HG02884 (cell line): Measurements from ENCODE around the gene PRKAR1B.

Experiments
- ATAC-seq: cut with Tn5 transposase; IDR thresholded peaks from one replicate; pipeline ENCODE4 v1.9.1; 2021; ENCODE audit warnings: mild to moderate bottlenecking, moderate library complexity; ENCODE audit not compliant: unreplicated experiment

PRKAR1B gene

GRCh38 chr7:575425-576366, 151.4 kb downstream of the PRKAR1B start:
- ATAC-seq: no peak

DNA sequence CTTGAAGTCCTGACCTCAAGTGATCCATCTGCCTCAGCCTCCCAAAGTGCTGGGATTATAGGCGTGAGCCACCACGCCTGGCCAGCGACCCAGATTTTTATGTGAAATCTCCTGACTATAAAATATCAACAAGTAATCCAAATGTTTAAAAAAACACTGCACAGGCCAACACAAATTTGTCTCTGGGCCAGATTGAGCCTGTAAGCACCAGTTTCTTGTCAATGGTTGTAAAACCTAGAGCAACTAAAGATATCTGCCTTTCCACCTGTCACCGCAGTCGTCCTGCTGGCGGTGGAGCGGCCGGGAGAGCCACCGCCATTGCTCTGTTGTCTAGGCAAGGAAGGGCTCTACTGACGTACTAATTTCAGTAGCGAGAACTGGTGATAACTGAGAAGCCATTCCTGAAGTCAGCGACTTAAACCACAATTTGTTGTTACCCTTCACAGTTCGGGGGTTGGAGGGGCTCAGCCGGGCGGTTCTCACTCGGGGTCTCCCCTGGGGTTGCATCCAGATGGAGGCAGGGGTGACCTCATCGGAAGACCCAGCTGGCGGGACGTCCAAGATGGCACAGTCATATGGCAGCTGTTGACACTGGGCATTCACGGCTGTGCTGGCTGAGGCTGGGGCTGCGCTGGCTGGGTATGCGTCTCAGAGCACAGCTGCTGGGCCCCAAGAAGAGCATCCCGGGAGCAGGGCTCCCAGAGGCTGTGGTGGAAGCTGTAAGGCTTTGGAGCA, 152.3 kb downstream of the PRKAR1B start:
- no peak for ATAC-seq

GRCh38 chr7:573933-574381, 153.1 kb downstream of the PRKAR1B start:
- ATAC-seq: no peak

DNA sequence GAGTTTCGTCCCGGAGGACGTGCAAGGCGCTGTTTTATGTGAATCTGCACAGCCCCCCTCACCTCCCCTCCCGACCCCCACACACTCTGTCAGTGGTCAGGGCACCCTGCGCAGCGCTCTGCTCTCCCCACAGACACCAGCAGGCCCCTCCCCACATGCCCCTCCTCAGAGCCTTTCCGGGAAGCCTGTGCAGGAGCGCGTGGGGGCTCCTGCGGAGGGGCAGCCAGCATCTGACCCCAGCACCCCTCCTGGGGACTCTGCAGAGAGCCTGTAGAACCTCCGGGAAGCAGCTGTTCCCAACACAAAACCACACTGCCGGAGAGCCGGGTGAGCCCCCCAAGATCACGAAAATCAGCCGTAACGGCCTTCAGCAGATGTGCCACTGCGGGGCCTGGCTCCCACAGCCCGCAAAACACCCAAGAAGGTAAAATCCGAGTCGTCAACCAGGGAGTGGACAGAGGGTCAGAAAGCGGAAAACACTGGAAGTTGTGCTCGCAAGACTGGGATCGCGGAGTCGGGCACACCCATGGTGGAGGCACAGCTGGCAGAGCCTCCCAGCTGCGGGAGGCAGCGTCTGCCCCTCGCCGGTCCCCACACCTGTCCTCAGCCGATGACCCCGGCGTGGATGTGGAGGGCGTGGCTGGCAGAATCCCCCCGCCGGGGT, 153.7 kb downstream of the PRKAR1B start:
- no peak for ATAC-seq

DNA sequence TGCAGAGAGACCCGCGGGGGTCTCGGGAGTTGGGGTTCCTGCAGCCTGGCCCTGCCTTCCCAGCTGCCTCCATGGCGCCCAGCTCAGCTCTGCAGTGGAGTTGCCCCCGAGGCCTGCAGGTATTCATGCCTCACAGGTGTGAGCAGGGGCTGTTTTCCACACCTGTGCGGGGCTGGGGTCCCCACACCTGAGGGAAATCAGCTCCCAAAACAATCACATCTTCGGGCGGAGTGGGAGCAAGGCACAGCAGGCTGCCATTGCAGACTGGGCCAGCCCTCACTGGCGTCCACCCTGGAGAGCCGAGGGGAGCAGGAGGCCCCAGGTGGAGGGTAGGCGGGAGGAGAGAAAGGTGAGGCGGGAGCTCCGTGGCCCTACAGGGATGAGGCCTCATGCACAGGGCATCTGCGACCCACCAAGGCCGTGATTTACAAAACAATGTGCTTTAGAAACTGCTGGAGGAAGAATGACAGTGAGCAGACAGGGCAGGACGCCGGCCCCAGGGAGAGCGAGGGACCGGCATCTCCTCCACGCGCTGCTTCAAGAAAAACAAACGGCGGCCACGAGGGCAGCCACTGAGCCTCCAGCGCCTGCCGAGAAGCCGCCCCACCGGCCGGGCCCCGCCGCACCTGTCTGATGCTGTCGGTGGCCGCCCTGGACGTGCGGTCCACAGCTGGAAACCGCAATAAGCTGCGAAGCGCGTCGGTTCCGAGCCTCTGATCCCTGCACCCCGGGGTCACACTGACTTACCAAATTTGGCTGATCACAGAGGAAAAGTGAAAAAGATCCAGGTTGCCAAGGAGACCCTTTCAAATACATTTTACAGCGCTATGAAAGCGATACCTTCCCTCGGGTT, 154.4 kb downstream of the PRKAR1B start:
- ATAC-seq: no peak

DNA sequence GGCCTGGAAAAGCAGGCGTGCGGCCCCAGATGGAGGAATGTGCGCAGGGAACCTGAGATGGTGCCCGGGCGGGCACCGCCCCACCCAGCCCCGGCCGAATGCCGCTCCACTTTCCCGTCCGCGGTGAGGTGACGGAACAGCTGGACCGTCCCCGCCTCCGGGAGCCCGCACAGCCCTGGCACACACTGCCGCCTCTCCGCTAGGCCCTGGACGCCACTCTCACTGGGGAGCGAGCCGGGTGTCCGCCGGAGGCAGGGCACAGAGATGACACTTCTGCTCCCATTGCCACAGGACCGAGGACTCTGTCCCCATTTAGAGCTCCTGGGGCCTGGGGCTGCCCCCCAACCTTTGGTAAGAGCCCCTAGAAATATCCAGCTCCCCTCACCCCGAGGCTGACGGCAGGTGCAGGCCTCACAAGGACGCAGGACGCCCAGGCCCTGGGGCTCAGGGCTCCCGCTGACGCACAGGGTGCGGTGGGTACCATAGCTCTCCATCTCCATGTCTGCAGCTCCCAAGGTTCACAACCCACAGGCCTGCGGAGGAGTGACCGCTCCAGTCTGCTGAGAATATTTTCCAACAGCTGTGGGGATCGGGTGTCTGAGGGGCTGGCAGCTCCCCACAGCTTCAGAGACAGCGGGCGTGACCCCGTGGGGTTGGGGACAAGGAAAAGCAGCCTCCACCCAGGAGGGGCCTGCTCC, 155.2 kb downstream of the PRKAR1B start:
- ATAC-seq: no peak

DNA sequence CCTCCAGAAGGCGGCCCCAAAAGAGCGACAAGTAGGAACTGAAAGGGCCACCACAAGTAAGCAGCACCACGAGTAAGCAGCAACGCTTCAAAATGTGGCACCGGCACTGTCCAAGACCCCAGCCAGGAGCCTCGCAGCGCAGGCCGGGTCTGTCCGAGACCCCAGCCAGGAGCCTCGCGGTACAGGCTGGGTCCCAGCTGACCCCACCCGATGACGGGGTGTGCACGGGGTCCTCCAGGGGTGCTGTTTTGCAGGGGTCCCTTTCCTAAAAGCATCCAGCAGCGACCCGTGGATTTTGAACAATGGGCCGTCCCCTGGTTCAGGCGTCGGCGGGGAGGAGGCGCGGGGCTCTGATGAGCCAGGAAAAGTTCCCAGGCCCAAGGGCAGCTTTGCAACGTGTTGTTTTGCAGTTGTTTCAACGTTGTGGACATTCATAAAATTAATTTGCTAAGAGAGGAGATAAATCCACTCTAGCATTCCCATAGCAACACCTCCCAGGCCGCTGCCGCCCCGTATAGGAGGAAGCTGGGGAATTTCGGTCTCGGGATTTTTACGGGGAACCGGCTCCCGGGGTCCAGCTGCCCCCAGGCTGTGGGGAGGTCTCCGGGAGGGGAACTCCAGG, 155.9 kb downstream of the PRKAR1B start:
- ATAC-seq: no peak

DNA sequence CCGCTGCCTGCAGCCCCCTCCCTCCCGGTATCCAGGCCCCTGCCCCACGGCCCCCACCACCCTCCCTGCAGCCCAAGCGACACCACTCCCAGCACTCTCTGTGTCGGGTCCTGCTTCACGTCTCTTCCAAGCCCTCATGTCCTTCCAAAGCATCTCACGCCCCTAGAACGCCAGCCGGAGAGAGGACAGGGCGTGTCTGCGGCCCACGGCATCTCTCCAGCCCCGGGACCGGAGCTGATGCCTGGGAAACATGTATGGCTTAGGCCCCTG, 156.3 kb downstream of the PRKAR1B start:
- no peak for ATAC-seq

DNA sequence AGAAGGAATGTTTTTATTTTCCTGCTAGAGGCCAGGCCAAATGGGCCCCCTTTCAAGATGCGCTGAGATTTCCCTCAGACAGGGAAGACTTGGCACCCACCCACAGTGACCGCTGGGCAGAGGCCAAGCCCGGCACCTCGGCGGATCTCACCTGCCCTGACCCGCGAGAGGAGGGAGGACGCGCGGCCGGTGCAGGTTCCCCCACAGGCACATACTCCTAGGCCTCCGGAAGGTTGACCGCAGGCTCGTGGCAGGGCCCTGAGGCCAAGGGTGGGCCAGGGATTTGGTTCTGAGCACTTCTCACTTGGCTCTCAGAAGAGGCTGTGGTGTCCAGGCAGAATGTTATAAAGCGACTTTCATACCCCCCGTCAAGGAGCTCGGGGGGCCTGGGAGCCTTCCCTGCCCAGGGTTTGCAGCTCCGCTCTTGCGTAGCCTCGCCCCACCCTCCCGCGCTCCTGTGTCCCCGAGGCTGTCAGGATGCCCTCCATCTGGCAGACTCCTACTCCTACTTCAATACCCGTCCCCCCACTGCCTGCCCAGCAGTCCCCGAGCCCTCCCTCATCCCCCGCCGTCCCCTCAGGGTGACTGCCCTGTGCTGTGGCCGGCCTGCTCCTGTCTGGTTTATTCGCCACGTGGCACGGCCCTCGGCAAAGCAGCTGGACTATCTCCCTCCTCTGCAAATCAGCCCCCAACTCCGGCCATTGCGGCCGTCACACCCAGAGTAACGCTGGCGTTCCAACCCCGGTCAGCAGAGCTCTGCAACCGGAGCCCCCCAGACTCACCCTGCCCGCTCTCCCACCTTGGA, 156.9 kb downstream of the PRKAR1B start:
- no peak for ATAC-seq

- ATAC-seq: no peak
These were observed 157.8 kb downstream of the PRKAR1B start for GRCh38 chr7:569071-569855.

- no peak for ATAC-seq
These were observed 158.8 kb downstream of the PRKAR1B start for GRCh38 chr7:568031-568951.

DNA sequence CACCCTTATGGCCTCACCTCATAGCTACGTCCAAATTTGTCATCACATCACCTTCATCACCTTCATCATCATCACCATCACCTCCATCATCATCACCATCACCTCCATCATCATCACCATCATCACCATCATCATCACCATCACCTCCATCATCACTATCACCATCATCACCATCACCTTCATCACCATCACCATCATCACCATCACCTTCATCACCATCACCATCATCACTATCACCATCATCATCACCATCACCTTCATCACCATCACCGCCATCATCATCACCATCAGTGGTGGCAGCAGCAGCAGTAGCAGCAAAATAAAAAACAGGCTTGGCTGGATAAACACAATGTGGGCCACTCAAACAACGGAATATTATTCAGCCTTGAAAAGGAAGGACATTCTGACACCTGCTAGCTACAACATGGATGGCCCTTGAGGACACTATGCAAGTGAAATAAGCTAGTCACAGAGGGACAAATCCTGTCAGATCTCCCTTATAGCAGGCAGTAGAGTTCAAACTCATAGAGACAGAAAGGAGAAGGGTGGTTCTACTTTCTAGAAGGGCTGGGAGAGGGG, 159.7 kb downstream of the PRKAR1B start:
- no peak for ATAC-seq

DNA sequence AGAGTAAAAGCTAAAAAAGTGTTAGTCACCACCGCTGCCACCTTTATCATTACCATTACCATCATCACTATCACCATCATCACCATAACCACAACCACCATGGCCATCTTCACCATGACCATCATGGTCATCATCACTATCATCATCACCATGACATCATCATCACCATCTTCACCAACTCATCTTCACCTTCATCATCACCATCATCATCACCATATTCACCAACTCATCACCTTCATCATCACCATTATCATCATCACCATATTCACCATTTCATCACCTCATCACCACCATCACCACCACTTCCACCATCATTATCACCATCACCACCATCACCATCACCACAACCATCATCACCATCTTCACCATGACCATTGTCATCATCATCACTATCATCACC, 161.0 kb downstream of the PRKAR1B start:
- no peak for ATAC-seq

DNA sequence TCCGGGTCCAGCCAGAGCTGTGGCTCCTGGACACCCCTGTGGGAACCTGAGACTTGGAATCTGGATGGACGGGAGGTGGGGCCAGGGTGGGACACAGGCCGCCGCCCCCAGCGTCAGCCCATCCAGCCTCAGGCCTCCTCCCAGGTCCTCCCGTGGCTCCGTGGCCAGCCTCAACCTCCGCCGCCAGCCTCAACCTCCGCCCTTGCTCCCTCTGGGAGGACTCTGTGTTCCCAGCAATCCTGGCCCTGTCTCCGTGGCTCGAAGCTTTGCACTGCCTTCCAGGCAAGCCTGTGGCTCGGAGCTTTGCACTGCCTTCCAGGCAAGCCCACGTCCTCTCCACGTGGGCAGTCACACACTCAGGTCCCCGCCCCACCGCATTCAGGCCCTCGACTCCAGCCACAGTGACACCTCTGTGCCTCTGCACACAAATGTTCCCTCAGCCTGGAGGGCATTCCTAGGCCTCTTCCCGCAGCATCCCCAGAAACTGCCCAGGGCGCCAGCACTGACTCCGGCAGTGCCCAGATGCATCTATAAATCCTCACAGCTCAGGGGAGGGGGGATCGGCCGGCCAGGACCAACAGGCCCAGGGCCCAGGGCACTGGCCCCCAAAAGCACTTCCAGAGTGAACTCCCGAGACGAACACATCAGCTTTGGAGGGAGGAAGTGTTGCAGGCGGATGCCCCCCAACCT, 162.8 kb downstream of the PRKAR1B start:
- no peak for ATAC-seq

- no peak for ATAC-seq
These were observed 163.4 kb downstream of the PRKAR1B start for GRCh38 chr7:563629-564170.
